GM21526 (cell line): ENCODE measurements around the gene GSTM3.
"Not testable (repeated sequence)": the region's sequence is repeated elsewhere in the genome, so short reads cannot be mapped to it uniquely, and the experiment has no call there.

Experiments
- ATAC-seq: cut with Tn5 transposase; IDR thresholded peaks from one replicate; pipeline ENCODE4 v1.9.1; 2021; ENCODE audit warnings: moderate library complexity; ENCODE audit not compliant: unreplicated experiment, low FRiP score

The GSTM3 gene

DNA sequence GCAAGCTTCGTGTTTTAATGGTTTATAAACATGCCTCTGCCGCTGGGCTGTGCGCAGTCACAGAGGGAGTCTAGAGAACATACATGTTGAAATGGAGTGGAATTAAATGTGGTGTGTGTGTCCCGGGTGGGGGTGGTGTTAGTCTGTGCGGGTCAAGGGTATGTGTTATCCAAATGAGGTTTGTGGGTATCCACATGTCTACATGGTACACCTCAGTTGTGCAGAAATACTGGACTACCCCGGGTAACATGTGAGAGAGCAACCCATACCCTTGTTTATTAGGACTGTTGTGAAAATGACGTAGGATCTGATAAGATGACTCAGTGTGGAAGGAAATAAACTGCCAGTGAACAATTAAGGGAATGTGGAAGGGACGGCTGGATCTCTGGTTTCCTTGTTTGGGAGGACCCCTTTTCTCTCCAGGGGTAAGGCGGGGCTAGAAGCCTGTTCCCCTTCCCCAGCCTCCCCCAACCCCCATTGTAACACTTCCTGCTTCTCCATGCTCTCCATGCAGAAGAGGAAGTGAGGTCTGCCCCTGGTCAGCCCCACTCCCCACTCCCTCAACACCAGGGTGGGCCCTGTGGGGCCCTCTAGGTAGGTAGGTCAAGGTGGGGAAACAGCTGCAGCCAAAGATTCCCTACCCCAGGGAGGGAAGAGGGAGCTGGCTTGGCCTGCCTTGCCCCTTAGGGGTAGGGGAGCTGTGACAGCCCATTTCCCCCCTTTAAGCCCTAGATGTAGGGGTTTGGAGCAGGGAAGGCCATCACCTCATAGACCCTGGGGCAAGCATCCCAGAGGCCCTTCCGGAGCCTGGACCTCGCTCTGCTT is 22.2 kb upstream of the GSTM3 start:
- no peak for ATAC-seq

DNA sequence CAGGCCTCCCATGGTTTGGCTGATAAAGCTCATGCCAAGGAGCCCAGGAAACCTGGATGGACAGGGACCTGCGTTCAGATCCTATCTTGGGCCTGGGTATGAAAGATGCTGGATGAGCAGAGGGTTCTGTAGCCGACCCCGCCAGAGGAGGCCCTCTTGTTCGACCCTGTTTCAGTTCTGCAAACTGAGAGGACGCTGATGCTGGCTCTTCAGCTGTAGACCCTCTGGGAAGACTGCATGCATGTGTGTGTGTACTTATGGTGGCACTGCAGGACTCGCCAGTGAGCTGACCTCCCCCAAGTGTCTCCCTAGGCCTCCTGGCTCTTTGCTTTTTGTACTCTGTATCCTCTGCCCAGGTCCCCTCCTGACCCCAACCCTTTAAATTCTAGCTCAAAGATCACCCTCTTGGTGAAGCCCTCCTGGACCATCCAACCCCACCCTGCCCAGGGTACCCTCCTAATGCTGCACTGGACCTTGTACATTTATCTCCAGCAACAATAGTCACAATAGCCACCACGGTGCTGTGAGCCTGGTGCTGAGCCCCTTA is 21.3 kb upstream of the GSTM3 start:
- ATAC-seq, result no peak

DNA sequence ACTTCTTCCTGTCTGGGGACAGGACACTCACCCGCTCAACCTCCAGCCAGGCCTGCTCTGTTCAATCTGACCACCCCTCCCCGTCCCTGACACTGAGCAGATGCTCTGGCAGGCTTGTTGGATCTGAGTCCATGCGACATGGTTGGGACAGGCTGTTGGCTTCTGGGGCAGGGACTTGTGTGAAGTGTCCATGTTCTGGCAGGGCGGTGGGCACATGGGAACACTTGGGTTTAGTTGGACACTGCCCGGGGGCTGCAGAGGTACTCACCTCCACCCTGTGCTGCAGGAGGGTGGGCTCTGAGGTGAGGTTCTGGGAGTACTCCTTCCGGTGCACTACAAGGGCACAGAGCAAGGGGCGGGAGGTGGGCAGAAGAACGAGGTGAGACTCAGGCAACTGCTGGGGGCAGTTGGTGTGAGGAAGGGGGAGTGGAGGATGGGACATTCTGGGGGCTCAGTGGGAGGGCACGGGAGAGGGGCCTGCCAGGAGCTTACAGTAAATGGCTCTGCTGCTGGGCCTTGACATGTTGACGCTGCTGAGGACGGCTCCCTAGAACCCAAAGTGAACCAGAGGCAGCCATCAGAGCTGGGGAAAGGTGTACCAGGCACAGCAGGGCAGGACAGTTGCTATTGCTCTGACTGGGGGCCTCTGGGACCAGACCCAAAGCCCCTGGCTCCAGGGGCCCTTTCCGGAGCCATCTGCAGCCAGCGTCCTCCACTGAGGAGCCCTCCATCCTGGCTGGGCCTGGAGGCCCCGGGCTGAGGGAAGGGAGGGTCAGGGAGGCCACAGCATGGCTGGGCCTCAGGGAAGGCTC is 20.6 kb upstream of the GSTM3 start:
- ATAC-seq, result no peak

DNA sequence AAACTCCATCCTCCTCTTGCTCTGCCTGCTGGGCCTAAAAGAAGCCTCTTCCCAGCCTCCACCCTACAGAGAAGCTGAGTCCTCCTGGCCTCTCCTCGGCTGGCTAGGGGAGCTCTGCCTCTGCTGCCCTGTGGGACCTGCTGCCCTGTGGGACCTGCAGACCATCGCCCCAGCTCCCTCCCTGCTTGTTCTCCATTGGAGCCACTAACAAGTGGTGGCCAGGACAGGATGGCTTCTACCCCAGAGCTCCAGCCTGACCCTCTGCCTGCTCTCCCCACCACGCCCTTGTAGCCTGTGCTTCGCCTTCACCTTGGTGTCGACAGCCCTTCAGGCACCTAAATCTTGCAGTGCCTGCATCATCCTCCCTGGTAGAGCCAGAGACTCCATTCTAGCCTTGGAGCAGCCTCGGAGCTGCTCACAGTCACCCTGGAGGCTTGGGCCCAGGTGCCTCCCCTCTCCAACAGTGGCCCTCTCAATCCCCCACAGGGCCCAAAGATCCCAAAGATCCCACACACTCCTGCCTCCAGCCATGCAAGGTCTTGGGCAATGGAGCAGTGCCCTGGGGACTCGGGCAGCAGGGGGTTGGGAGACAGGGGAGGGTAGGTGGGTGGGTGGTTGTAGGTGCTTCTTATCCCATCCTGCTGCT is 19.9 kb upstream of the GSTM3 start:
- ATAC-seq, result no peak

DNA sequence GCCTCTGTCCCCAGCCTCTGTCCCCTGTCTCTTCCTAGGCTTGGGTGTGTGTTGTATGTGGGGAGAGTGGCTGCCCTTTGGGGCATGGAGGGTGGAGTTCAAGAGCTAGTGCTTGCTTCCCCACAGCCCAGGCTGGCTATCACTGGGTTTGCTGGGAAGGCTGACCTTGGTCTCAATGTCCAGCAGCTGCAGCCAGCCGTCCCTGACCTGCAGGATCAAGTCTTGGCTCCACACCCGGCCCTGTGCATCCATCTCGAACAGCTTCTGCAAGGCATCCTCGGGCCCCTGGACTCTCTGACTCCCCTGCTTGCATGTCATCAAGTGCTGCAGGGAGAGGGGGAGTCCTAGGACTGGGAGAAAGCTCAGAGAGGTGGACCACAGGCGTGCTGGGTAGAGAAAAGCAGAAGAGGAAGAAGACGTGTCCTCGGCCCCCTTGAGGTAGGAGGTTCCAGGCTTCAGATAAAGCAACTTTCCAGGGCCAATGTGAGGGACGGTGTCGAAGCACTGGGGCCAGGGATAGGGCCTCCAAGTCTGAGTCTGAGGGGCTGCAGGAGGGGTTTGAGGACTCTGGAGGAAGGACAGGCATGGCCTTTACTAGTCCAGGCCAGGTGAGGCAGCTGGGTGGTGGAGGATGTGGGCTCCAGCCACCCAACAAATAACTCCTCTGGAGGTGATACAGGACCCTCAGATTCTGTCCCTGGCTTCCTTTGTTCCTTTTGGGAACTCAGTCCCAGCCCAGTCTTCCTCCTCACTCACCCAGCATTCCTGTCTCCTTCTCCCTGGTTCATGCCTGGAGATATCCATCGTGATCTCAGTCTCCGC is 18.9 kb upstream of the GSTM3 start:
- no peak for ATAC-seq

DNA sequence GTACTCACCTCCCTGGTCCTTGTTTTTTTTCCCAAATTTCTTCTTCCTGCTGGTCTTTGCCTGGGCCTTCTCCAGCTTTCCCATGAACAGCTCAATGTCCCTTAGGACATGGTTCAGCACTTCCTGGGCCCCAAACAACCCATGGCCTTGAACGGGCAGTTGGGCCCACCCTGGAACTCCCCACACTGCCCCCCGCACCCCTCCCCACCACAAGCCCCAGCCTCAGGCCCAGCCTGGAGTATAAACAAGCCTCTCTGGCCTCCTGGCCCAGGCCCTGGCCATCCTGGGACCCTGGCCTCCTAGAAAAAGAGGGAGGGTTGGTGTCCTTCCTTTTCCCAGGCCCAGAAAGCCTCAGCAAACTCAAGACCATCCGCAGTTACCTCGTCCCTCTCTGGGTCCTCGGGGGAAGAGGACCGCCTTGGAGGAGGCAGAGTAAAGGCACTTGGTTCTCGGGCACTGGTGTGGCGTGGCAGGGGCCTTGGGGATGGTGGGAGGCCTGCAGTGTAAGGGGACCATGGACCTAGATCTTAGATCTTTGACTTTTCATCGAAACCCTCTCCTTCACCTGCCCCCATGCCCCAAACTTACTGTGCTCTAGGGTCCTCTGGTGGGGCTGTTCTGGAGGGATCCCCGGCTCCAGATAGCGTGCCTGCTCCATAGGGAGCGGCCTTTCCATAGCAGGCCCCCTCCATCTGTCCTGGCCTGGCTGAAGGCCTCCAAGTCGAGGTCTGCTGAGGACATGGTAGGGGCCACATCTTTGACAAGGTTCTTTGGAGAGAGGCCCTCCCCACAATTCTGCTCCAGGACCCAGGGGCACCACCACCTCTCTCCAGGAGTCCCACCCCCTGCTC is 17.3 kb upstream of the GSTM3 start:
- ATAC-seq, result no peak

DNA sequence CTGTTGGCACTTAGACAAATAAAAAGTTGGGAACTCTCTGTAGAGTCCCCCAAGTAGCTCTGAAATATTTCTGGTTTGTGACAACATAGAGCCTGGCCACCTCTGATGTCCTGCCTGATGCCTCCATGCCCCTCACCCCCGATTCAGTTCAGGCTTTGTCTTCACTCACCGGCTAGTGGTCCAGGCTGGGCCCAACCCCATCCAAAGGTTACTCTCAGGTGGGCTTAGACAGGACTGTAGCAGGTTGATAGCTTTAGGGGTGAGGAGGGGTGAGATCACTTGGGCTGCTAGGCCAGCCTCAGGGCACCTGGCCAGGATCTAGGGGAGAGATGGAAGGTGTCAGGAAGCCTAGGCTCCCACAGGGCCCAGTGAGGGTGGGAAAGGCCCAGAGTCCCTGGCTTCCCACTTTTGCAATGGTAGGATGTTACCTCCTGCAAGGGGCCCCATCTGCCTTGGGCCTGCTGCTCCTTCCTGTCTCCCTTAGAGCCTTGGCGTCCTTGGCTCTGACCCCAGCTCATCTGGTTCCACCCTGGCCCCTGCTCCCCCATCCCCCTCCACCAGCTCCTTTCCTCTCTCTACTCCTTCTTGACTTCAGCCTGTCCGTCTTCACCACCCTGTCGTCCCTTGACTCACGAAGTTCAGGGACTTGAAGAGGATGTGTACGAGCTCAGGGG is 16.1 kb upstream of the GSTM3 start:
- ATAC-seq, result no peak

DNA sequence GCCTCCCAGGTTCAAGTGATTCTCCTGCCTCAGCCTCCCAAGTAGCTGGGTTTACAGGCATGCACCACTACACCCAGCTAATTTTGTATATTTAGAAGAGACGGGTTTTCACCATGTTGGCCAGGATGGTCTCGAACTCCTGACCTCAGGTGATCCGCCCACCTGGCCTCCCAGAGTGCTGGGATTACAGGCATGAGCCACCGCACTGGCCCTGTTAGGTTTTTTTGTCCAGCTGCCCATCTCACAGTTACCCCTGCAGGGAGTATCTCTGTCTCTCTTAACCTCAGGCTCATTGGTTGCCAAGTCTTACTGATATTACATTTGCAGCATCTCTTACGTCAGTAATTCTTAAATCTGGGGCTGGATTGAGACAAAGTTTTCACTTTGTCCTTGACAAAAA is 15.5 kb upstream of the GSTM3 start:
- not testable (repeated sequence) for ATAC-seq

DNA sequence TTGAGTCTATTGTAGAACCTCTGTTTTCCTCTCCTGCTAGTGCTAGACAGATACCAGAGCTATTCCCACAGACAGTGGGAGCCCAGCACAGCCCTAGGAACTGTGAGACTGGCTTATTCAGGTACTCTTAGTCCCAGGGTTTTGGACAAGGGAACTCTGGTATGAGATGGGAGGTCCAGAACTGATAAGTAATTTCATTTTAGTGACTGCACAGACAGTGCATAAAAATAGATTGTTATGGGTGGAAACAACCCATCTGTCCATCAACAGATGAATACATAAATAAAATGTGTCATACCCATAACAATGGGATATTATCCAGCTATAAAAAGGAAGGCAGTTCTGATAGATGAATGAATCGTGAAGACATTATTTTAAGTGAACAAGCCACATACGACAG is 13.9 kb upstream of the GSTM3 start:
- no peak for ATAC-seq

DNA sequence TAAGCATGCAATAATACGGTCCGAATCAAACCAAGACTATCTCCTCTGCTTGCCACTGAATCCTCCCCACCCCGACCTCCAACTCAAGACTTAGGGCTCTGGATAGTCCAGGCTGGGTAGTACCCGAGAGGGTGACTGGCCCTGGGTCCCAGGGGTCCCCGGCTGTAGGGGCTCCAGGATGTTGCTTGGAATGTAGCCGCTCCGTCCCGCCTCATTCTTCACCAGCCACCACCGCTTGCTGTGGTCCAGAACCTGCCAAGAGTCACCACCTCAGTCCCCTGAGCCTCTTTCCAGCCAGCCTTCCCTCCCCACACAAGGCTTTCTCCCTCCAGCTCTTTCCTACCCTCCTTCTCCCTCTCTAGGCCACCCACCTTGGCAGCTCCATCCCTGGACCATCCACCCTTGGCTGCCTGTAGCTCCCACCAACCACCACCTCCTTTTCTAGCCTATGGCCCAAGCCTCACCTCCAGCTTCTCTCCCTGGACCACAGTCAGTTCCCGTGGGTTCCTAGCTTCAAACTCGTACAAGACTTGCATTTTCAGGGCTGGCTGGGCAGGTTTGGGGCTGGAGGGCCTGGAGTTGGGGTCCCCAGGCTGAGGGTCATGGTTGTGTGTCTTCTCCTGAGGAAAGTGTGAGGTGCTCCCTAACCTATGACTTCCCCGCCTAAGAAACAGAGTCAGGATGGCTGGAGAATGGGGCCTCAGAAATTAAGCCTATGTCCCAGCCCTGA is 10.9 kb upstream of the GSTM3 start:
- no peak for ATAC-seq

DNA sequence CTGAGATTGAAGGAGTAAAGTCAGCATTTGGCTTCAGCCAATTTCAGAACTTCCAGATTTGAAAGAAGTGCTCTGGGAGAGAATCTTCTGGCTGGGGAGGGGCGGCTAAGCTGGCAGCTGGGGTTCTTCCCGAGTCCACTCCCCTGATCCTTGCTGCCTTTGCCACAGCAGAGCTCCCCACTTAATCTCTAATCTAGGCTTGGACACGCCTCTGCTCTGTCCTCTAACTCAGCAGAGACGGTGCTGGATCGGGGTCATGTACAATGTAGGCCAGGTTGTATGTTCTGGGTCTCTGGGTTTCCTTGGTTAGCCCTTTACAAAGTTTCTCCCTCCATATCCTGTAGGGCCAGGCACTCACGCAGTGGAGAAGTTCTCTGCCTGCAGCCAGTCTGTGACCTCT is 10.1 kb upstream of the GSTM3 start:
- no peak for ATAC-seq

DNA sequence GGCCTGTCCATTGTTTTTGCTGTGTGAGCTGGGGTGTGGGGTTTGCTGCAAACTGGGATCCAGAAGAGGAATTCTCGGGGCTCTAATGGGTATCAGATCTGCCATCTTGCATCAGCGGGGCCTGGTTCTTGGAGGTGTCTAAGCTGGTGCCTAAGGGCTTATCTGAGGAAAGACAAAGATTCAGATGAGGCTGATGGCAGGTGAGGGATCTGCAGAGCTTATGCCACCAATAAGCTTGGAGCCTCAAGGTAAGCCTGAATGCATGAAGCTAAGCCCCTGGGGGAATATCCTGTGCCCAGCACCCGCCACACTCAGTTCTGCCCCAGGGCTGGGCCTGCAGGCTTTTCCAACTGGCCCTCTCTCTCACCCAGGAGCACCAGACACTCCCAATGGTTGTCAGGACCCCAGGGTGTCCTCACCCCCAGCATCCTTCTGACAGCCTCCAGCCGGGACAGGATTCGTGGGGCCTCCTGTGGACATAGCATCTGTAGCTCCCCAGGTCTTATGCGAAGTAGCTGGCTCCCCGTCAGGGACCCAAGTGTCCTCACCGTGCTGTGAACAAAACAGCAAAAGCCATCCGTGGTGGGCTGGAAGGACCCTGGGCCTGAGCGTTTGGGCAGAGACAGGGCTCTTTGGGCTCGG is 9.5 kb upstream of the GSTM3 start:
- ATAC-seq, result no peak

DNA sequence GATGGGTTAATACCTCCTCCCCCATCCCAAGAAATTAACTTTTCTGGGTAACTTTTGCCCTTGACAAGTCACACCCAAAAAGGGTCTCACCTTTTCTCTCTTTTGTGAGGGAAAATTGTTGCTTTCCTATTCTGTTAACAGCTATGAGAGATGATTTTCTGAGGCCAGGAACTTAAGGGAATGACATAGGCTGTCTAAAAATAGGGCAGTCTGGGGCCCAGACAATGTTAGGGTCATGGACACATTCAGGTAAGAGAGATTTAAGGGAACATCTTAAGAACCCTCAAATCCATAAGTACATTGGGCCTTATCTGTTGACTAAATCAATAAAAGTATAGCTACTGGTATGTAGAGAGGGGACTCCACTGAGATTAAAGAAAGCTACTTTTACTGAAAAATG is 8.4 kb upstream of the GSTM3 start:
- ATAC-seq, result no peak

DNA sequence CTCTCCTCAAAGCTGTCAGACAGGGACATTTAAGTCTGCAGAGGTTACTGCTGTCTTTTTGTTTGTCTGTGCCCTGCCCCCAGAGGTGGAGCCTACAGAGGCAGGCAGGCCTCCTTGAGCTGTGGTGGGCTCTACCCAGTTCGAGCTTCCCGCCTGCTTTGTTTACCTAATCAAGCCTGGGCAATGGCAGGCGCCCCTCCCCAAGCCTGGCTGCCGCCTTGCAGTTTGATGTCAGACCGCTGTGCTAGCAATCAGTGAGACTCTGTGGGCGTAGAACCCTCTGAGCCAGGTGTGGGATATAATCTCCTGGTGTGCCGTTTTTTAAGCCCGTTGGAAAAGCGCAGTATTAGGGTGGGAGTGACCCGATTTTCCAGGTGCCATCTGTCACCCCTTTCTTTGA is 7.5 kb upstream of the GSTM3 start:
- not testable (repeated sequence) for ATAC-seq

DNA sequence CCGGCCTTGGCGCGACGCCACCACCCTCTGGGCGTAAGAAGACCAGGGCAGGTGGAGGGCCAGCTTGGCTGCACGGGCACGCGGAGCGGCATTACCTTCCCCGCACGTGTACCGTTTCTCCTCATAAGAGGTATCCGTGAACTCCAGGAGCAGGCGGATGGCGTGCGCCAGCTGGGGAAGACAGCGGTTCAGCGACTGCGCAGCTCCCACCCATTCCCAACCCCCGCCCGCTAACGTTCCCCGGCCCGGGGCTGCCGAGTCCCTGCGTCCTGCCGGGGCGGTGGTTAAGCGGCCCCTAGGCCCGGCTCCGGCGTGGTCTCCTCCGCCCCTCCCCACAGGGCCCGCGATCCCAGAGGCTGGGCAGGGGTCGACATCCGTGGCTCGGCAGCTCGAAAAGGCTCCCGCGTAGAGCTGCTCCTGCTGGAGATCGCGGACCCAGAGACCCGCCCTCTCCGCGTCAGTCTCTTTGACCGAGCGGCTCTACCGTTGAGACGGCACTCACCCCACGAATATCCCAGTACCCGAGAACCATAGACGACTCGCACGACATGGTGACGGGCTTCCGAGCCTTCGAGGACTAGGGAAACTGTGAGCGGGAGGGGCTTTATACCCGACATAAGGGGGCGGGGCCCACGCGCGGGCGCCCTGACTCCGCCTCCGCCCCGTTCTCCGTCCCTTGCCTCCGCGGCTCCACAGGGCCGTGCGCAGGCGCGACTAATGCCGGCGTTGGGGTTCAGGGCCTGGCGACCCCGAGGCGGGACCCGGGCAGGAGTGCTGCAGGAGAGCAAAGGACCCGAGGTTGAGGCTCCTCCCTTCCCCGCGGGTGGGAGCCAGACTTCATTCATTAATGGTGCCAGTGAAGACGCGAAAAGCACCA is 862 bp downstream of the GSTM3 start:
- no peak for ATAC-seq

DNA sequence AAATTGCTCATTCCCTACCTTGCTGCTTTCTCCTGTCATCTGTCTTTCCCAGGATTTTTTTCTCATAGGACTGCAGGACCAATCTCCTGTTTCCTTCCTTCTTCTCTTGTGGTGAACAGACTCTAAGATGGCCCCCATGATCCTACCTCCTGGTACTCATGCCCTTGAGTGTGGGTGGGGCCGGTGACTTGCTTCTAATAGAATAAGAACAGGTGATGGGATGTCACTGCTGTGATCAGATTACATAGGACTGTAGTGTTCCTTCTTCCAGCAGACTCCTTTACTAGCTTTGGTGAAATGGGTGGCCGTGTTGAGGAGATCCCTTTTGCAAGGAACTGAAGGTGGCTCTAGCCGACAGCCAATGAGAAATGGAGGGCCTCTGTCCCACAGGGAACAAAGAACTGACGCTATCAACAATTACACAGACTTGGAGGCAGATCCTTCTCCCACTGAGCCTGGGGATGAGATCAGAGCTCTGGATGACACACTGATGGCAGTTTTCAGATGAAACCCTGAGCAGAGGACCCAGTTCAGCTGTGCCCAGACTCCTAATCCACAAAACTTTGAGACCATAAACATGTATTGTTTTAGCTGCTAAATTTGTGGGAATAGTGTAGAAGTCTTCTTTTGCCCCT is 7.5 kb downstream of the GSTM3 start:
- ATAC-seq, result no peak
